ENCODE measurements around the gene CYTH1.

CYTH1 gene

DNA sequence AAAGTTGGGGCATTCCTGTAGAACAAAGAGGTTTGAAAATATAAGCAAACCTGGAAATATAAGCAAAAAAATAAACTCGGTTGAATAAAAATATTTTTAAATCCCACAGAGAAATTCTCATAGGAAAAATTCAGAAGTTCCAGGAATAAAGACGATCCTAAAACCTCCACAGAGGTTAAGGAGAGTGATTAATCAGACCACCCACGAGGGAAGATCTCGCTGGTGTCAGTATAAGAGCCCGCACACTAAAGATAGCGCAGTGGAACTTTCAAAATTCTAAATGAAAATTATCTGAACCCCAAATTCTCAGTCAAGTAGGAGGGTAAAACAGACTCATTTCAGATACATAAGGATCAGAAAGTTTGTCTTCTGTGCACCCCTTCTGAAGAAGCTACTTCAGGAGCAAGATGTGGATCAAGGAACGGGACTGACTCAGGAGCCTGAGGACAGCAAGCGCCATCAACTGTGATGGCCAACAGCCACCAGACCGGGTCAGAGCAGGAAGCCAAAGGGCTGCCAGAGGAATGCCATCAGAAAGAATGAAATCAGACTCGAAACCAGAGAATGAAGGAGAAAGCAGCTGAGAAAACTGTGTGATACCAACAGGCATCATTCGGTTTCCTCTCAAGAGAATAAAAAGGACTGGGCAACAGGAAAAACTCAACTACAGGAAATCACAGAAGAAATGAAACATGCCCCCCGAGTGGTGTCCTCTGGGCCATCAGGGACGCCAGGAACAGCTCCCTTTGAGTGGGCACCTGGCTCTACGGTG, 66.9 kb downstream of the CYTH1 start:
- DNase-seq (ENCODE audit: low read depth): no peak

DNA sequence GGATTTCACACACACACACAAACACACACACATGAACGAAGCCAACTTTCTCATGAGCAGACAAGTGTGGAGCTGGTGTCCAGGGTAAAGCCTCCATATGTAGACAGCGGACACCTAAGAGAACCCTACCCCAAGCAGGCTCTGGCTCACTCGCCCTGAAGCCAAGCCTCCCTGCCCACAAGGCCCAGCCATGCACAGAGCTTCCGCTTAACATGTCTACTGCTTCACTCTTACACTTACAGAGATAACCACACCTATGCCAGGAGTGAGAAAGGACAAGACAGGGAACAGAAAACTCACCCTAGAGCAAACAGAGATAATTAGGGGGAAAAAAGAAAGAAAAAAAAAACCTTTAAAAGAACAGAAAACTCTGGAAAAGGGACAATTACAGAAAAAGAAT, 67.5 kb downstream of the CYTH1 start:
- DNase-seq (ENCODE audit: low read depth): no peak

DNA sequence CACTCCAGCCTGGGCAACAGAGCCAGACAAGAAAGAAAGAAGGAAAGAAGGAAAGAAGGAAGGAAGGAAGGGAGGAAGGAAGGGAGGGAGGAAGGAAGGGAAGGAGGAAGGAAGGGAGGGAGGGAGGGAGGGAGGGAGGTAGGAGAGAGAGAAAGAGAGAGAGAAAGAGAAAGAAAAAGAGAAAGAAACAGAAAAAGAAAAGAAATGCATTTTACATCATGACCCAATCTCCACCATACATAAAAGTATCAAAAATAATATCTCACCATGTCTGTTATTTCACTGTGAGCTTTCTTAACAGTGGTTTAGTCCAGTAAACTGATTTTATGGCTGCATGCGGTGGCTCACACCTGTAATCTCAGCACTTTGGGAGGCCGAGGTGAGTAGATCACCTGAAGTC, 70.0 kb downstream of the CYTH1 start:
- DNase-seq (ENCODE audit: low read depth): no peak

DNA sequence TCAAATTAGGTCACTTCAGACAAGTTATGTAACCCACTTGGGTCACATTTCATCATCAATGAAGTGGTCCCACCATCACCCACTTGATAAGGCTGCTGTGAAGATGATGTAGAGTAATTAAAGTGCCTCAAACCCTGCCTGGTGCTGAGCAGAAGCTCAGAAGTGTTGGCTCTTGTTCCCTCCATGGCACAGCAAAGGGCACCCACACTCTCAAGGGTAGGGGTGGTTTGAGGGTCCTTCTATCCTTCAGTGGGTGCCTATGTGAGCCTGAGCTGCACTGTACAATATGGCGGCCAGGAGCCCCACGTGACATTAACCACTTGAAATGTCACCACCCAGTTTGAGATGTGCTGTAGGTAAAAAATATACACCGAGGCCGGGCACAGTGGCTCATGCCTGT, 71.5 kb downstream of the CYTH1 start:
- DNase-seq (ENCODE audit: low read depth): no peak

DNA sequence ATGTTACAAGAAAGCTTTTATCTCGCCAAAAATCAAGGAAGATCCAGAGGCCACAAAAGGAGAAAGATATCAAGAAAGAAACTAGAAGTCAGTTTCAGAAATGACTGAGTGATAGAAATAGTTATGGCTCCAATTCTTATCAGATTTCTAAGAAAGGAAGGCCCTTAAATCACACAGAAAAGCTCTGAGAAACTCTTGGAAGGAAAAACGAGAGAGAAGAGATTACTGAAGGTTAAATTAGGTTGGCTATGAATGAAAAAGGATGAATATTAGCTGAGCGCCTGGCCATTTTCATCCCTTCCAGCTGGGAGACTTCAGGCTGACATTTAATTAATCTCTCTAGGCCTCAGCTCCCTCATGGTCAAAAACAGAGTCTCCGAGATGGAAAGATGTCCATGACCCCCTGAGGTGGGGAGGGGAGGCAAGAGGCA, 72.3 kb downstream of the CYTH1 start:
- DNase-seq (ENCODE audit: low read depth): no peak

DNA sequence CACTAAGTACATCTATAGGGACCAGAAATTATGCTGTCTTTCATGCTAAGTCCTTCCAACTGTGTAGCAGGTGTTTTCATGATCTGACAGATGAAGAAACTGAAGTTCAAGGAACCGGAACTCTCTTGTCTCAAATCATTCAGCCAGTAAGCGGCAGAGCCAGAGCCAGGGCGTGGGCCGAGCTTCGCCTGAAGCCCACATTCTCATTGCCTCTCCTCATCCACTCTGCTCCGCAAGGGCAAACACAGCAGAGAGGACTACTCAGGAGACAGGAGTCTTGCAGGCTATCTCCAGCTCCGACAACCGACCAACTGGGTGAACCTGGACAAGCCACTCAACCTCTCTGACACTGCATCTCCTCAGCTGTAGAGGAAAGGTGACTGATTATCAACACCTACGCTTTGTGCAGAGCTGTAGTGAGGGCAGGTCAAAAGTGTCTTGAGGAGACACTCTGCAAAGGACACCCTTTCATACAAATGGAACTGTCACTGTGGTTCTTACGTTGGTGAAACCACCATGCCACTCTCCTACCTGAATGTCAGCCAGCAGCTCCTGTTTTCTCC, 72.9 kb downstream of the CYTH1 start:
- DNase-seq (ENCODE audit: low read depth): no peak

GRCh38 chr17:78708510-78708973, 73.5 kb downstream of the CYTH1 start:
- DNase-seq (ENCODE audit: low read depth): peak; percentile 71

GRCh38 chr17:78707923-78708322, 74.2 kb downstream of the CYTH1 start:
- DNase-seq (ENCODE audit: low read depth): no peak

DNA sequence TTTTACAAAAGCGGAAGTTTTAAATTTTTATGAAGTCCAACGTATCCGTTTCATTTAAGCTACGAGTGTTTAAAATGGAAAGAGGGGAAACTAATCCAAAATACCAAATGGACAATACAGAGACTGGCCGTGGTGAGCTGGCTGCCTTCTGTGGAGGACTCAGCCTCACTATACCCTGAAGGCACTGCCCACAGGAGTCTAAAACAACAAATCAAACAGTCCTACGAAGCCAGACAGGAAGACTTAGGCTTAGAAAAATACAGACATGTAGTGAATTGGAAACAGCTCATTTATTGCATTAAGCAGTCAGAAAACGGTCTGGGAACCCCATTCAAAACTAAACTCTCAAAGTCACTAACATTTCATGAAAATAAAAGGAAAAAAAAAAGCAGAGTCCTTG, 75.1 kb downstream of the CYTH1 start:
- no peak for DNase-seq (ENCODE audit: low read depth)

- no peak for DNase-seq (ENCODE audit: low read depth)
Measured at GRCh38 chr17:78706271-78706915, 75.7 kb downstream of the CYTH1 start.

- DNase-seq (ENCODE audit: low read depth): no peak
Measured at GRCh38 chr17:78705071-78705470, 77.0 kb downstream of the CYTH1 start.

- no peak for DNase-seq (ENCODE audit: low read depth)
Measured at GRCh38 chr17:78704594-78704993, 77.5 kb downstream of the CYTH1 start.

GRCh38 chr17:78697554-78698343, 84.3 kb downstream of the CYTH1 start:
- no peak for DNase-seq (ENCODE audit: low read depth)

GRCh38 chr17:78697122-78697521, 85.0 kb downstream of the CYTH1 start:
- no peak for DNase-seq (ENCODE audit: low read depth)

DNA sequence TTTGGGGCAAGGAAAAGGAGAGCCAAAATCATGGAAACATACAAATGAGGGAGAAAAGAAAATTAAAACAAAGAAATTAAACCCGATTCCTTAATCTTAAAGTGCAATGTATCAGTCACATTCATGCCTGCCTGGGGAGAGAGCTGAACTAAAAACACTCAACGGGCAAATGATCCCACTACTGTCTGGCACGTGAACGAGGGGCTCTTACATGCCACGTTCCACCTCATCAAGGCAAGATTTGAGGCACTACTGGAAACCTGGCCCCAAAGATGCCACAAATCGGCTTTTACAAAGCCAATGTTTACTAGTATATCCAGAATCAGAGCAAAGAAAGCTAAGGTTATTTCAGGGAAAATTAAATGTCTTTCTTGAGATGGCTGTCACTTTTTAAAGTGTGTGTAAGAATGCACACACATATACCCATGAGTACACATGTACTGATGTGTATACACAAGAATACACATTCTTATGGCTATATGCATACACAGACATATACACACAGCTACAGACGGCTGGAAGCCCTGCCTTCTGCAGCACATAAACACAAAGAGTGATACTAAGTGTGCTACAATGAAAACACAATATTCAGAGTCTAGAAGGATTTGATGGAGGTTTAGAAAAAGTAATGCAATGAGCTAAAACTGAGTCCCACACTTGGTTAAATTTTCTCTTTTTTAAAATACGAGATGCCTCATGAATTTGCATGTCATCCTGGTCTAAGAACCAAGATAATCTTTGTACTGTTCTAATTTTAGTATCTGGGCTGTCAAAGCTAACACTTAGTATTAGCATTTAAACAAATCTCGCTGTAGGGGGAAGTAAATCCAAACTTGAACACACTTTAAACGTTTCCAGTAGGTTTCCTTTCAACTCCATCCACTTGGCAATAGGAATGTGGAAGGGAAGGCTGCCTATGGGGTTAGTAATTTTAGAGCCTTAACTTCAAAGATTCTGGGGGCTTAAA, 85.8 kb downstream of the CYTH1 start:
- DNase-seq (ENCODE audit: low read depth): no peak

DNA sequence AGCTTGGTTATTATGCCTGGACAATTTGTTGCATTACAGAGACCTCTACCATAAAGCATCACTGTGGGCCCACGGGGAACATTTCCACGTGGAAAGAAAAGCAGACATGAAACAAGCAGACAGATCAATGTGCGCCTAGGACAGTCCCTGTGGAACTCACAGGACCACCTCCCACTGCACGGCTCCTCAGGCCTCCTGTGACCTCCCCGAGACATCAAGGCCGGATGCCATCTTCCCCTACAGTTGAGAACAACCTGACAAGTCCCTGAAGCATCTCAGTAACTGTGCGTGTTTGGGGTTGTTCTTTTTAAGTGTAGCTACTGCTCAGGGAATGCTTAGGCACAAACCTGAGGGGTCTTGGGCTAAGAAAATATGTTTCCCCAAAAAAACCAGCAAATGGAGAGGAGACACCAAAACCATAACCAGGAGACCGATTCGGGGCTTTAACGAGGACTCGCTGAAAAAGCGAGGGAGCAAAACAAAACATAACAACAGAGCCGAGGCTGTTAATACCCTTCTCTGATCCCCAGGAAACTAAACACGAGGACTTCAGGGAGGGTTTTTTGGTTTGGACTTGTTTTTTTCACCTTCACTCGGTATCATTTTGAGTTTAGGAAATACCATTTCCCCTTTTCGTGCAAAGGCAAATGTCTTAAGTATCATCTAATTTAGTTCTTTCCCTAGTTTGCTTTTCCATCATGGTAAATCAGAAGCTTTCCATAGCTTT, 87.1 kb downstream of the CYTH1 start:
- DNase-seq (ENCODE audit: low read depth): no peak

GRCh38 chr17:78693346-78694083, 88.6 kb downstream of the CYTH1 start:
- DNase-seq (ENCODE audit: low read depth): no peak

- no peak for DNase-seq (ENCODE audit: low read depth)
Measured at GRCh38 chr17:78692460-78693010, 89.5 kb downstream of the CYTH1 start.

DNA sequence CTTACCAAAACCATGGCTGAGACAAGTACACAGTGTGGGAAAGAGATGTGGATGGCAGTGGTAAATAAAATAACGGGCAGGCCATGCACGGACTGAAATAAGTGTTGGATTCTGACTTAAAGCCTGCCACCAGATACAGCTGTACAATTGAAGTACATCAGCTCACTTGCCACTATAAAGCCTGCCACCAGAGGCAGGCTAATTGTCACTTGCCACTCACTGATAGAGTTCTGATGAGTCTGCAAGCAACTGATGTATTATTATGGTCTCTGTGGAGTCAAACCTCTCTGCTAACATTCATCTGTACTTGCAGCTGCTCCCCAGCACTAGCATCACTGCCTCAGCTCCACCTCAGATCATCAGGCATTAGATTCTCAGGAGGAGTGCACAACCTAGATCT, 93.0 kb downstream of the CYTH1 start:
- DNase-seq (ENCODE audit: low read depth): no peak

- no peak for DNase-seq (ENCODE audit: low read depth)
Measured at GRCh38 chr17:78687944-78688343, 94.1 kb downstream of the CYTH1 start.

All from fibroblast of gingiva (primary cell).